ENCODE results near the gene USH2A. TPM values are rescaled to one million over a fixed set of nuclear protein-coding genes. Genes with fewer than 3 reads are reported as not detected.

The USH2A gene
- total RNA-seq, 1 donor from 2014 or later: not detected

DNA sequence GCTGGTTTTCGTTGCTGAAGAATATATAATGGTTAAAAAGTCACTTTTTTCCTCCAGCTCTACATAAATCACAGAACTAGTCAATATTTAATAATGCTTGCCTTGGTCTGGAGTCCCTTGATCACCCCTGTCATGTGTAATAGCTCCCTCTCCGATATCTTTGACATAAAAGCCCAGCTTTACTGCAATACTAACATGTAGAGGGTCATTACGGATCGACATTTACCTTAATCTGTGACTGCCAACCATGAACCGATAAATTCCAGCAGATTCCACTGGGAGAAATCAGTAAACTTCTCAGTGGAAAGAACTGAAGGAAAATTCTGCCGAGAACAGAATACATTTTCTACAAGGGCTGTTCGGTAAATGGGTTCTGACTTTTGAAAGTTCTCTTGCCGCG is 459.6 kb downstream of the USH2A start:
- DNase-seq (ENCODE audit: low read depth): no peak
- no peaks in the 10 kb centered on the region for H3K36me3 ChIP-seq (ENCODE audit: control insufficient read depth, insufficient read depth, low read length)
- H3K4me3 ChIP-seq (ENCODE audit: low read depth, low read length): no peak overlapping the region
- TF ChIP-seq, protein P1, sequence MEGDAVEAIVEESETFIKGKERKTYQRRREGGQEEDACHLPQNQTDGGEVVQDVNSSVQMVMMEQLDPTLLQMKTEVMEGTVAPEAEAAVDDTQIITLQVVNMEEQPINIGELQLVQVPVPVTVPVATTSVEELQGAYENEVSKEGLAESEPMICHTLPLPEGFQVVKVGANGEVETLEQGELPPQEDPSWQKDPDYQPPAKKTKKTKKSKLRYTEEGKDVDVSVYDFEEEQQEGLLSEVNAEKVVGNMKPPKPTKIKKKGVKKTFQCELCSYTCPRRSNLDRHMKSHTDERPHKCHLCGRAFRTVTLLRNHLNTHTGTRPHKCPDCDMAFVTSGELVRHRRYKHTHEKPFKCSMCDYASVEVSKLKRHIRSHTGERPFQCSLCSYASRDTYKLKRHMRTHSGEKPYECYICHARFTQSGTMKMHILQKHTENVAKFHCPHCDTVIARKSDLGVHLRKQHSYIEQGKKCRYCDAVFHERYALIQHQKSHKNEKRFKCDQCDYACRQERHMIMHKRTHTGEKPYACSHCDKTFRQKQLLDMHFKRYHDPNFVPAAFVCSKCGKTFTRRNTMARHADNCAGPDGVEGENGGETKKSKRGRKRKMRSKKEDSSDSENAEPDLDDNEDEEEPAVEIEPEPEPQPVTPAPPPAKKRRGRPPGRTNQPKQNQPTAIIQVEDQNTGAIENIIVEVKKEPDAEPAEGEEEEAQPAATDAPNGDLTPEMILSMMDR (IDR thresholded peaks at IDR 0.05; ENCODE audit: insufficient read depth, low read length, poor library complexity, severe bottlenecking): no peak
- no peaks in the 10 kb centered on the region for H3K27me3 ChIP-seq (ENCODE audit: control insufficient read depth, insufficient read depth, low read length)

DNA sequence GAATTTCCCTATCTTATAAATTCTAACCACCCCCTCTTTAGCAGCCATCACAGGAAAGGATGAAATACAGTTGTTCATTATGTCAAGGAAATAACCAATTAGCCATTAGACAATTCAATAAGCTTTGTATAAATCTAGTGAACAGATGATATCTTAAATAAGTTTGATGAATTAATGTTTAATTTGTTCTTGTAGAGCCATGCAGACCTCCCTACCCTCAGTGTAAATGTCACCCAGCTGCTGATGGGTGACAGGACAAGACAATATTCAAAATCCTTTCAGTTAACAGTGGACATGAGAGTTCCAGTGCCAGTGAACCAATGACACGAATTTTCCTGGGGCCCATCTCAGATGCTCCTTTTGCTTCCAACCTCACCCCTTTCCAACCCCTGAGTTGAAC is 460.2 kb downstream of the USH2A start:
- Histone ChIP-seq H3K36me3 (ENCODE audit: control insufficient read depth, insufficient read depth, low read length) (no peaks in the 10 kb centered on the region), H3K27me3 (ENCODE audit: control insufficient read depth, insufficient read depth, low read length) (no peaks in the 10 kb centered on the region), H3K4me3 (ENCODE audit: low read depth, low read length) (no peak overlapping the region)
- TF ChIP-seq, protein P1 (IDR thresholded peaks at IDR 0.05; ENCODE audit: insufficient read depth, low read length, poor library complexity, severe bottlenecking): no peak
- no peak for DNase-seq (ENCODE audit: low read depth)

DNA sequence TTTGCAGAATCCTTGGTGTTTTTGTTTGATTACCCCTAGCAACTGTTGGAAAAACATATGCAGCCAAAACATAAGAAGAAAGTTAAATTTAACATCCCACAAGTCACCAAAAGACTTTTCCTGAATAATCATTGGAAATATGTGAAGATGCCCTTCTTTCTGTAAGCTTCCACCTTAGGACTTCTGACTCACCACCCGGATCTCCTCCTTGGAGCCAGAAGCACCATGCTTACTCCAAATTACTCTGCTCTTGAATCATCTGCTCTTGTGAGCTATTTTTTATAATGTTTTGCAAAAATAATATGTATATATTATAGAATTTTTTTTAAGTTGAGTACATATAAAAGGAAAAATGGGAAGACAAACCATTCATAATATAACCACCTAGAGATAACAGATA is 464.4 kb downstream of the USH2A start:
- DNase-seq (ENCODE audit: low read depth): no peak
- no peak overlapping the region for H3K4me3 ChIP-seq (ENCODE audit: low read depth, low read length)

DNA sequence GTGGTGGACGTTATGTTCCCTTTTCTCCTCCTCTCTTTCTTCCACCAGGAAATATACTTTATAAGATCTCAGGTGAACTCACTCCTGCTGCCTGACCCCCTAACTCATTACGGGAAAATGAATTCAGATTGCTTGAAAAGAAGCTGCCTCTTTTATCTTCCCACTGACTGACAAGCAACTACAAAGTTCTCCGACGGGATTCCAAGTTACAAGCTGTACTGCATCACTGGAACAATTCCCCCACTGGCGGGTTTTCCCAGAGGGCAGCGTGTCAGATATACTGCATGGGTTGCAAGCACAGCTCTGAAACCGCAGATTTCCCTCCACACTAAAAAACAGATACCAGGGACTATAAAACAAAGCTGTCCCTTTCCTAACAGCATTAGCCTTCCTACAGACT is 465.6 kb downstream of the USH2A start:
- TF ChIP-seq, protein P1 (IDR thresholded peaks at IDR 0.05; ENCODE audit: insufficient read depth, low read length, poor library complexity, severe bottlenecking): no peak
- DNase-seq (ENCODE audit: low read depth): peak; percentile 2
- H3K4me3 ChIP-seq (ENCODE audit: low read depth, low read length): no peak overlapping the region
- no peaks in the 10 kb centered on the region for H3K36me3 ChIP-seq (ENCODE audit: control insufficient read depth, insufficient read depth, low read length)
- no peaks in the 10 kb centered on the region for H3K27me3 ChIP-seq (ENCODE audit: control insufficient read depth, insufficient read depth, low read length)

More for the DNA sequence above, 464.4 kb downstream of the USH2A start:
- H3K27me3 ChIP-seq (ENCODE audit: control insufficient read depth, insufficient read depth, low read length): no peaks in the 10 kb centered on the region
- no peaks in the 10 kb centered on the region for H3K36me3 ChIP-seq (ENCODE audit: control insufficient read depth, insufficient read depth, low read length)
- TF ChIP-seq, protein P1 (IDR thresholded peaks at IDR 0.05; ENCODE audit: insufficient read depth, low read length, poor library complexity, severe bottlenecking): no peak

DNA sequence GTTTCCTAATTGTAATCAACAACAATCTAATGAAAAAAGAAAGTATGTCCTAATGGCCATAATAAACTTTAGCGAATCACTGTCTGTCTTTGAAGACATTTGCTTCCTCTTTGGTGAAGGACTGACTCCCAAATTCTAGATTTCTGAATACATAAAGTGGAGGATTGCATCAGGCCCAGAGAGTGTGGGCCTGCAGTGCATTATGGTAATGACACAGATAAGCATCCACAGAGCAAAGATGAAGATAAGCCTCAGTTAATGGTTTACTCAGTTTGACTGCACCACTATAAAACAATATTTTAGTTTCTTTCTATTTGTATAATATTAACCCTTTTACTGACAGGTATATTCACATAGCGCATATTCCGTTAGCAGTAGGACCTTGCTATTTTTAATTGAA is 490.7 kb downstream of the USH2A start:
- H3K4me3 ChIP-seq (ENCODE audit: low read depth, low read length): no peak overlapping the region
- TF ChIP-seq, protein P1 (IDR thresholded peaks at IDR 0.05; ENCODE audit: insufficient read depth, low read length, poor library complexity, severe bottlenecking): no peak
- no peak for DNase-seq (ENCODE audit: low read depth)
- H3K27me3 ChIP-seq (ENCODE audit: control insufficient read depth, insufficient read depth, low read length): no peaks in the 10 kb centered on the region
- no peaks in the 10 kb centered on the region for H3K36me3 ChIP-seq (ENCODE audit: control insufficient read depth, insufficient read depth, low read length)

DNA sequence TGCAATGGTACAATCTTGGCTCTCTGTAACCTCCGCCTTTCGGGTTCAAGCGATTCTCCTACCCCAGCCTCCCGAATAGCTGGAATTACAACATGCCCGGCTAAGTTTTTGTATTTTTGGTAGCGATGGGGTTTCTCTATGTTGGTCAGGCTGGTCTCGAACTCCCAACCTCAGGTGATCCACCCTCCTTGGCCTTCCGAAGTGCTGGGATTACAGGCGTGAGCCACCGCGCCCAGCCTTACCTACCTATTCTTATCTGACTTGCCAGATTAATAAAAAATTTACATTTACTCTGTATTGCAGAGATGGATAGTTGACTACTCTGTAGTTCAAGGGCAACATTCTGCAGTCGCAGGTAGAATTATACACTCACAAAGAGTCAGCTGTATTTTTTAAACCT is 496.6 kb downstream of the USH2A start:
- Histone ChIP-seq H3K4me3 (ENCODE audit: low read depth, low read length) (no peak overlapping the region), H3K36me3 (ENCODE audit: control insufficient read depth, insufficient read depth, low read length) (no peaks in the 10 kb centered on the region), H3K27me3 (ENCODE audit: control insufficient read depth, insufficient read depth, low read length) (no peaks in the 10 kb centered on the region)
- DNase-seq (ENCODE audit: low read depth): no peak
- TF ChIP-seq, protein P1 (IDR thresholded peaks at IDR 0.05; ENCODE audit: insufficient read depth, low read length, poor library complexity, severe bottlenecking): no peak
